PC-9 (cell line): ENCODE data around the gene DNAH14.

Experiments used
- CTCF ChIP-seq: fragments of 200-600 bp; sonication (generic); conservative IDR thresholded peaks from 2 replicates; pipeline ENCODE4 v1.6.1; 2017; ENCODE audit warnings: mixed run types, antibody characterized with exemption, mild to moderate bottlenecking, moderate library complexity
- EZH2 ChIP-seq: fragments of 200-600 bp; sonication (generic); IDR thresholded peaks from 2 replicates; pipeline ENCODE4 v1.8.0; 2017; ENCODE audit warnings: antibody characterized with exemption, low read depth

DNA sequence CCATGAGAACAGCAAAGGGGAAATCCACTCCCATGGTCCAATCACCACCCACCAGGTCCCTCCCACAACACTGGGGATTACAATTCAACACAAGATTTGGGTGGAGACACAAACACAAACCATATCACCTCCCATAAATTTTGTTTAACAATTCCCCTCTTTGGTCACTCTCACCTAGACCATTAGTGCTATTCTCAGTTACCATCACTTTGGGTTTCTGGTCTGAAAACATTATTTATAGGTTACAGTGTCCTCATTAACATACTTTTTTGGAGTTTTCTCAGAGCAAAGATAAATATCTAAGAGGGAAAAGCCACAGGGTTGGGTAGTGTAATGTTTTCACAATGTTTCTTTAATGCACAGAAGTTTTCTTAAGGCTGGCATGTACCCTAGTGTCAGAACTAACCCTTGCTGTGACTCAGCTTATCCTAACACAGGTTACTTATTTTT, 47.7 kb upstream of the DNAH14 start:
- TF ChIP-seq CTCF = no peak
- TF ChIP-seq EZH2 = no peak
